Progenitor cell of endocrine pancreas (in vitro differentiated cells): ENCODE results near the gene ASIC2. TPM values are rescaled to one million over a fixed set of nuclear protein-coding genes. Genes with fewer than 3 reads are reported as not detected.

Experiments used
- DNase-seq: peaks from one replicate; pipeline ENCODE4 v3.0.0; 2021; ENCODE audit warnings: low spot score; ENCODE audit not compliant: unreplicated experiment
- H3K27ac Mint-ChIP-seq: 2 replicates; pipeline ENCODE4 v1.8.0; 2021; ENCODE audit warnings: mild to moderate bottlenecking, moderate library complexity, mixed read lengths
- H3K27me3 Mint-ChIP-seq: 2 replicates; pipeline ENCODE4 v1.8.0; 2021; ENCODE audit warnings: mixed read lengths
- H3K36me3 Mint-ChIP-seq: 2 replicates; pipeline ENCODE4 v1.8.0; 2022; ENCODE audit warnings: mixed read lengths; ENCODE audit not compliant: insufficient read depth
- H3K4me1 Mint-ChIP-seq: 2 replicates; pipeline ENCODE4 v1.8.0; 2021; ENCODE audit warnings: low read depth, mixed read lengths
- H3K4me3 Mint-ChIP-seq: 2 replicates; pipeline ENCODE4 v1.8.0; 2021; ENCODE audit warnings: low read depth, mild to moderate bottlenecking, moderate library complexity, mixed read lengths
- H3K9me3 Mint-ChIP-seq: 2 replicates; pipeline ENCODE4 v1.8.0; 2021; ENCODE audit warnings: low read depth, mixed read lengths
- total RNA-seq: library from RNA; stranded (reverse); gene quantifications from 2 replicates; pipeline ENCODE4 v1.2.1, GENCODE V29; 2021
- TF ChIP-seq, protein P1 (sequence below): fragments of 200-600 bp; sonication (generic); IDR thresholded peaks from one replicate; pipeline ENCODE4 v1.5.0; 2021; ENCODE audit warnings: antibody characterized with exemption, mild to moderate bottlenecking; ENCODE audit not compliant: unreplicated experiment

Gene ASIC2
- total RNA-seq, 1 donor from 2014 or later, result 0.29 TPM

DNA sequence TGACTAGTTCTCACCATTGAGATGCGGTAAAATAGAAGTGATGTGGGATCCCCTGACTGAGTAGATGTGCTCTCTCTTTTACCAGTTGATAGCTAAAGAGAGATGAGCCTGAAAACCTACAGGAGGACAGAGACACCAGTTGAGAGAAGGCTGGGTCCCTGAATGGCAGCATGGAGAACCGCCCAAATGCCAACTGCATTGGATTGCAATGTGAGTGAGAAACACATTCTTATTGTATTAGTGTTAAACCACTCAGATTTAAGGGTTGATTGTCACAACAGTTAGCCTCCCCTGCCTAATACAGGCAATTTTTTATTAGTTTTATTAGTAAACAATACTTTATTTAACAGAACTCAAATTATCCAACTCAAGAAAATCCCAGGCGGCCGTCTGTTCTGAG, 240.2 kb downstream of the ASIC2 start:
- H3K36me3 Mint-ChIP-seq, result no peaks in the 10 kb centered on the region
- TF ChIP-seq, protein P1, sequence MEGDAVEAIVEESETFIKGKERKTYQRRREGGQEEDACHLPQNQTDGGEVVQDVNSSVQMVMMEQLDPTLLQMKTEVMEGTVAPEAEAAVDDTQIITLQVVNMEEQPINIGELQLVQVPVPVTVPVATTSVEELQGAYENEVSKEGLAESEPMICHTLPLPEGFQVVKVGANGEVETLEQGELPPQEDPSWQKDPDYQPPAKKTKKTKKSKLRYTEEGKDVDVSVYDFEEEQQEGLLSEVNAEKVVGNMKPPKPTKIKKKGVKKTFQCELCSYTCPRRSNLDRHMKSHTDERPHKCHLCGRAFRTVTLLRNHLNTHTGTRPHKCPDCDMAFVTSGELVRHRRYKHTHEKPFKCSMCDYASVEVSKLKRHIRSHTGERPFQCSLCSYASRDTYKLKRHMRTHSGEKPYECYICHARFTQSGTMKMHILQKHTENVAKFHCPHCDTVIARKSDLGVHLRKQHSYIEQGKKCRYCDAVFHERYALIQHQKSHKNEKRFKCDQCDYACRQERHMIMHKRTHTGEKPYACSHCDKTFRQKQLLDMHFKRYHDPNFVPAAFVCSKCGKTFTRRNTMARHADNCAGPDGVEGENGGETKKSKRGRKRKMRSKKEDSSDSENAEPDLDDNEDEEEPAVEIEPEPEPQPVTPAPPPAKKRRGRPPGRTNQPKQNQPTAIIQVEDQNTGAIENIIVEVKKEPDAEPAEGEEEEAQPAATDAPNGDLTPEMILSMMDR, result no peak
- no peak overlapping the region for H3K4me3 Mint-ChIP-seq
- H3K4me1 Mint-ChIP-seq, result no peaks in the 10 kb centered on the region
- no peaks in the 10 kb centered on the region for H3K9me3 Mint-ChIP-seq
- peaks cover 21% of the 10 kb centered on the region for H3K27me3 Mint-ChIP-seq
- H3K27ac Mint-ChIP-seq, result no peak overlapping the region
- DNase-seq, result no peak

DNA sequence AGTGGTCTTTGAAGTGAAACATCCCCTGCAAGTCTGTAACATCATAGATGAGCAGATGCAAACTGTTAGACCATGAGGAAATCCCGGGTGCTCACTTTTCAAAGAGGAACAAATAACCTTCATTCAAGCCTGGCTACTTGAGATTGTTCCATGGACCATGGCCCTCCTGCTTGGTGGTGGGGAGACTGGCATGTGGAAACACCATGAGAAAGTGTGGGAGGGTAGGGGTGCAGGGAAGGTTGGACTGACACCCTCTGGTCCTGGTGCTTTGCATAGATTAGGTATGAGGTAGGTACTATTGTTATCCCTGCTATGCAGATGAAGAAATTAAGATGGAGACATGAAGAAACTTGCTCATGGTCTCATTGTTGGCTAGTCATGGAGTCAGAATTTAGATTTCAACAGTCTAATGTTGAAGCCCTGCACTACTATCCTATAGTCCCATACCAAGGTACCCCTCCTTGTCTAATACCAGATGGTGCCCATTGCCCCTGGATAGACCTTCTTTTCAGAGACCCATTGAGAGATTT, 242.4 kb downstream of the ASIC2 start:
- Mint-ChIP-seq H3K27ac (no peak overlapping the region), H3K4me3 (no peak overlapping the region), H3K36me3 (no peaks in the 10 kb centered on the region), H3K4me1 (no peaks in the 10 kb centered on the region), H3K27me3 (peaks cover 24% of the 10 kb centered on the region), H3K9me3 (no peaks in the 10 kb centered on the region)
- no peak for DNase-seq
- TF ChIP-seq, protein P1, result no peak

DNA sequence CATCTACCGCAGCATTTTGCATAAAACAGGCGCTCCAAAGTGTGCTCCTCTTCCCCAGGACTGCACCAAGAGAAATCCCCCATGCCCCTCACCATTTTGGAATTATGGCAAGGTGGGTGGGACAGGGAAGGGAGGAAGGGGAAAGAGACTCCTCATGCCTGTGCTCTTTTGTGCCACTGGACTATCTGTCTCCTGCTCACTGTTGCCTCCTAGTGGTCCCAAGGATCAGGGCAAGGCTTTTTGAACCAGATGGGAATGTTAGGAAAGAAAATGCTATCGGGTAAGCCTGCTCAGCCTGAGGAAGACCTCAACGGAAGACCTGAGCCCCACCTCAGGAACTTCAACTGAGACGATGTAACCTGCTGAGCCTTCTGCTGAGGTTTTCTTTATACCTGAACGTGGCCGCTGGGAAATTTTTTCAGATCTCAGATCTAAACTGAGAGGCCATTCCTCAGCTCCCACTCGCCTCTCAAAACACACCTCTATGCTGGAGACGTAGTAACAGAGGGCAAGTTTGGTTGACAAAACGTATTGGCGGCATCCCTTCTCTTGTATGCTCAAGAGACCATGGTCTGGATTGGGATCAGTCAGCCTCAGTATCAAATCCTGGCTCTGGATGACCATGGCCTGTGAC, 243.2 kb downstream of the ASIC2 start:
- Mint-ChIP-seq H3K4me1 (no peaks in the 10 kb centered on the region), H3K4me3 (no peak overlapping the region), H3K9me3 (no peaks in the 10 kb centered on the region)

DNA sequence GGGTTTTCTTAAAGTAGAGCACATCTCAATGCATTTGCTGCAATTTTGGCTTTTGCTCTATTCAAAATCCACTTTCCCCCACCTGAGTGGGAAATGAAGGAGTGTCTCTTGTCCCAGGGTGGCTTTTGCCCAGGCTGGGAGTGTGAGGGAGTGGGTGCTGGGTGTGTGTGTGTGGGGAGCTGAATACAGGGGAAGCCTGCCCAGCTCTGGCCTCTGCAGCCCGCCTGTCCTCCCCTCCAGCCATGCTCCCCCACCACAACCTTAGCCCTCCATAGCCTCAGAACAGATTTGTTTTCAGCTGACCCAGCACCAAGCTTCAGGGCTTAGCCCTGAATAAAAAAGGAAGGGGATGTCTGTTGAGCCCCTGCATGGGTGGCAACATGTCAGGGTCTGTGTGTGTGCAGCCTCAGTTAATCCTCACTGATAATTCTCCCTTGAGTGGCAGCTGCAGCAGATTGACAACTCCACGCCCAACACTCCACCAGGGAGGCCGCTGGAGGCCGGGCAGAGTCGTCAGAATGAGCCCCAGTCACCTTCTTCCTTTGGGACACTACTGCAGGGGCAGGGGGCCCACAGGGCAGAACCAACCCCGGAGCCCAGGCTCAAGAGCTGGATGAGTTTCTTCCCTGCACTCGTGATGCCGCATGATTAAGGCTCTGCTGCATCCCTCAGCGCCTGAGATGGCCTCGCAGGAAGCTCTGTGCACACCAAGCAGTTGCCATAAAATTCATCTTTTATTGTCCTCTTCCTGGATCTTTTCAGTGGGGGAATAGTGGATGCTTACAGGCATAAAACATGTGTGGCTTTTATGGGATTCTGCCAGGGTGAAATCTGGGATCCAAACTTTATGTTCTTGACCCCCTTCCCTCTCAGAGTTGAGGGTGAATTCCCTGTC, 246.5 kb downstream of the ASIC2 start:
- no peaks in the 10 kb centered on the region for H3K4me1 Mint-ChIP-seq
- H3K4me3 Mint-ChIP-seq, result no peak overlapping the region
- H3K27me3 Mint-ChIP-seq, result peaks cover 9% of the 10 kb centered on the region
- H3K9me3 Mint-ChIP-seq, result no peaks in the 10 kb centered on the region
- H3K27ac Mint-ChIP-seq, result no peak overlapping the region
- DNase-seq, result no peak
- H3K36me3 Mint-ChIP-seq, result no peaks in the 10 kb centered on the region
- TF ChIP-seq, protein P1, result no peak

More for the DNA sequence above, 243.2 kb downstream of the ASIC2 start:
- Mint-ChIP-seq H3K27me3 (peaks cover 24% of the 10 kb centered on the region), H3K27ac (no peak overlapping the region), H3K36me3 (no peaks in the 10 kb centered on the region)
- TF ChIP-seq, protein P1, result peak; percentile 78
- DNase-seq, result peak; percentile 18

DNA sequence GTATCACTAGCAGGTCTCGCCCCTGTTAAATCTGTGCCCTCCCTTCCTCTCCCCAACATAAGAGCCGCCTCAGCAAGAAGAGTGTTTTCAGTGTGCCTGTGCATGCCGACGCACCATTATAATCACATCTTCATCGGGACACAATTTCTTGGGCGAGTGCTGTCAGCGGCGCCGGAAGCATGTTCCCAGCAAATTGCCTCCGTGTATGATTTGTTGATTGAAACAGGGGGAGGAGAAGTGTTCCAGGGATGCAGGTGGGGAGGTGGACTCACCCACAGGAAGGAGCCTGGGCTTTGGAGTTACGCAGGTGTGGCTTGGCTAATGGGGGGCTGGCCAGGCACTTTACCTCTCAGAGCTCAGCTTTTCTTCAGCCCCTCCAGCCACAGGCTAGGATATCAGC, 247.9 kb downstream of the ASIC2 start:
- no peak overlapping the region for H3K4me3 Mint-ChIP-seq

More for the DNA sequence above, 247.9 kb downstream of the ASIC2 start:
- H3K36me3 Mint-ChIP-seq, result no peaks in the 10 kb centered on the region
- TF ChIP-seq, protein P1, result no peak
- no peak overlapping the region for H3K27ac Mint-ChIP-seq
- no peaks in the 10 kb centered on the region for H3K4me1 Mint-ChIP-seq
- H3K9me3 Mint-ChIP-seq, result no peaks in the 10 kb centered on the region
- DNase-seq, result no peak
- peaks cover 10% of the 10 kb centered on the region for H3K27me3 Mint-ChIP-seq
